Measurements from ENCODE around the gene IQCB1. TPM values are rescaled to one million over a fixed set of nuclear protein-coding genes. Genes with fewer than 3 reads are reported as not detected.

IQCB1 gene
- total and polyA plus RNA-seq, 2 of the 8 experiments (the other 6 are each of a cell fraction or from before 2014, with no cell fraction given), result 21.7 to 31.2 TPM

- no peak for TF ChIP-seq USF2 (IDR thresholded peaks at IDR 0.05; ENCODE audit: low read length)
- no peak for TF ChIP-seq ATF3 (IDR thresholded peaks at IDR 0.05; ENCODE audit: insufficient read depth, low read depth, low read length)
- no peak for TF ChIP-seq EZH2 (IDR thresholded peaks at IDR 0.05; ENCODE audit: low read depth, low read length, severe bottlenecking)
- no peak for TF ChIP-seq MAX (IDR thresholded peaks at IDR 0.05)
- TF ChIP-seq MAFK (IDR thresholded peaks at IDR 0.05; ENCODE audit: low read depth, low read length), result no peak
These were observed 43.6 kb upstream of the IQCB1 start (continued) for GRCh38 chr3:121878411-121878810.
